ENCODE results near the gene YDJC.
"Not testable (repeated sequence)": the region's sequence is repeated elsewhere in the genome, so short reads cannot be mapped to it uniquely, and the experiment has no call there.

Gene YDJC

DNA sequence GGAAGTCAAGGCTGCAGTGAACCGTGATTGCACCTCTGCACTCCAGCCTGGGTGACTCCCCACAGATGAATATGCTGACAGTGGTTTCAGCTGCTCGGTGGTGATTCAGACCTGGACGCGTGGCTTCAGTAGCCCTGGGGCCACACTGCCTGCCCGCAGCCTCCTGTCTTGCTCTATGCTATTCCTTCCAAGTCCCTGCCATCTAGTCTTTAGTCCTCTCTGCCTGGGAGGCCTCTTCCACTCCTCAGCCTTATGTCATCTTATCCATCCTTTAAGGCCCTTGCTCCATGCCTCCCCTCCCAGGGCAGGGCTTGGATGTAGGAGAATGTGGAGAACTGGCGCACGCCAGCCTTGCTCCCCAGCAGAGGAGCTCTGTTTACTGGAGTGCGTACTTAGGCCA, 23.0 kb downstream of the YDJC start:
- no peak for DNase-seq (ENCODE audit: low spot score)

DNA sequence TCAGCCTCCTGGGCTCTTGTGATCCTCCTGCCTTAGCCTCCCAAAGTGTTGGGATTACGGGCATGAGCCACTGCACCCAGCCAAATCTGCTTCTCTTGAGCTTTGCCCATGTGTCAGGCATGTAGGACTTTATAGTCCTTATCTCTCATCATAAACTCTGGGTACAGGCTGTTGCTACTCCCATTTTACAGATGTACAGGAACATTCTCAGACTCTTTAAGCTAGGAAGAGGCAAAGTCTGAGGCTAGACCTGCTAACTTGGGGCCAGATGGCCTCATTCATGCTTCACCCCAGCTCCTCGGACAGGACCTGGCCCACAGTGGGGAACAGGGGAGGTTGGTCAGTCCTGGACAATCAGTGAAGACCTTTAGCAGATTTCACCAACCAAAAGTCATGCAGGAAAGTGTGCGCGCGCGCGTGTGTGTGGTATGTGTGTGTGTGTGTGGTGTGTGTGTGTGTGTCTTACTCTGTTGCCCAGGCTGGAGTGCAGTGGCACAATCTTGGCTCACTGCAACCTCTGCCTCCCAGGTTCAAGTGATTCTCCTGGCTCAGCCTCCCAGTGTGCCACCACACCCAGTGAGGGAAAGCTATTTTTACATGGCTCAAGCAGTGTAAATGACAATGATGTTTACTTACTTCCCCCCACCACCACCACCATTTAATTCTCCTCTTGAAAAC, 23.8 kb downstream of the YDJC start:
- no peak for DNase-seq (ENCODE audit: low spot score)

DNA sequence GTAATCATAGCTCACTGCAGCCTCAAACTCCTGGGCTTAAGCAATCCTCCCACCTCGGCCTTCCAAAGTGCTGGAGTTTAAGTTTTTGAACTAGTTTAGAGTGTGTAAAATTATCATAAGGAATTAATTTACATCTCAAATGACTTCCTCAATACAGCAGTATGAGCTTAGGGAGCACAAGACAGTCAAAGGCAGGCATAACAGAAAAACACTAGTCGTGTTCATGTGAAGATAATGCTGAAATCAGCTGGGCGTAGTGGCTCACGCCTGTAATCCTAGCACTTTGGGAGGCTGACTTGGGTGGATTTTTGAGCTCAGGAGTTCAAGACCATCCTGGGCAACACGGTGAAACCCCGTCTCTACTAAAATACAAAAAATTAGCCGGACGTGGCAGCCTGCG, 25.8 kb downstream of the YDJC start:
- no peak for DNase-seq (ENCODE audit: low spot score)

DNA sequence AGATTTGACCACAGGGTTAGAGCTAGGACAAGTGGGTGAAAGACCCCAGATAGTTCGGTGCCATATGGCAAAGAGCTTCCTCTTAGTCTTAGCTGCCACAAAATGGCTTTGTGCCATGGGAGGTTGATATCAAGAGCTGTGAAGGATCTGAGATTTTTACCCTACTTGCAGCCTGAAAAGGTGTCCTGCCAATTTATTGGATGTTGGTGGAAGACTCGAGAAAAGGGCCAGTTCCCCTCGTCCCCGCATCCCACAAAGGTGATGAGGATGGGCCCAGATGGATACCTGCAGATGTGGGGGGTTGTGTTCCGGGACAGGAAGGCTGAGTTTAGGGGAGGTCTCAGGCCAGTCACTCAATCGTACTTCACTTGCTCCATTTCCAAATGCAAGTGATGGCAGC, 27.2 kb downstream of the YDJC start:
- no peak for DNase-seq (ENCODE audit: low spot score)

DNA sequence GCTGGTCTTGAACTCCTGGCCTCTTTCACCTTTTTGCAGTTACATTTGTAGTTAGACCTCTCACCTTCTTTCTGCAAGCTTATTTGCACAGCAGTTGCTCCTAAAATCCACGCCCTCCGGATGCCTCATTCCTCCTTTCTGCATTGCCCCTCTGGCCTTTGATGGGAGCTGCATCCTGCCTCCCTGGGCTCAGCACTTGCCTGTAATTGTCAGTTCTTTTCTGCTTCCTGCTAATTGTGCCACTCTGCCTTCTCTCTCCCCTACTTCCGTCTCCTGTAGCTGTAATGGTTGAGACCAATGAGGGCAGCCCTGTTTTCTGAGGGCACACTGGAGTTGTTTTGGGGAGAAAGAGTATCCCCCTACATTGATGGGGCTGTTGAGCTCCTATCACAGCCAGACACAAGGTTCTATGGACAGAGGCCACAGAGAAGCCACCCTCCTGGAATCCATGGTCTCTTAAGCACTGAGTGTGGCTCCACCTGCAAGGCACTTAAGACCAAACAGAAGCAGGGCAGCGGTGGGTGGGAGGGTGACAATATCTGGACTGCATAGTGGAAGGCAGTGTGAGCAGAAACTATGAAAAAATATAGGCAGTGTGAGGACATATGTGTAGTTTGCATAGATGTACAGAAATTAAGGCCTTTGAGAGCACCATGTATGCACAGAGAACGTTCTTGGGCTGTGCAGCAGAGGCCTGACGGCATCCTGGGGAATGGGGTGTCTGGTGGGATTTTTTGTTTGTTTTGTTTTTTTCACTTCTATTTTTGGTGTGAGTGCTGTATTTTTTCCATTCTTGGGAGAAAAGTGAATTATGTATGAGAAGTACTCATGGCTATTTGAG, 30.5 kb downstream of the YDJC start:
- no peak for DNase-seq (ENCODE audit: low spot score)

DNA sequence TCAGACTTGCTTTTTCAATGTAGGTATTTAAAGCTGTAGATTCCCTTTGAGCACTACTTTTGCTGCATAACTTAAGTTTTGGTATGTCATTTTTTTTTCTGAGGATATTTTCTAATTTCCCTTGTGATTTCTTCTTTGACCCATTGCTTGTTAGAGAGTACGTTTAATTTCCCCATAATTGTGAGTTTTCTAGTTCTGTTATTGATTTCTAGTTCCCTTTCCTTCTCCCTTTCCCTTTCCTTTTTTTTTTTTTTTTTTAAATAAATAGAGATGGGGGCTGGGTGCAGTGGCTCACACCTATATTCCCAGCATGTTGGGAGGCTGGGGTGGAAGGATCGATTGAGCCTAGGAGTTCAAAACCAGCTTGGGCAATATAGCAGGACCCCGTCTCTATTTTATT, 31.5 kb downstream of the YDJC start:
- DNase-seq (ENCODE audit: low spot score) = no peak

DNA sequence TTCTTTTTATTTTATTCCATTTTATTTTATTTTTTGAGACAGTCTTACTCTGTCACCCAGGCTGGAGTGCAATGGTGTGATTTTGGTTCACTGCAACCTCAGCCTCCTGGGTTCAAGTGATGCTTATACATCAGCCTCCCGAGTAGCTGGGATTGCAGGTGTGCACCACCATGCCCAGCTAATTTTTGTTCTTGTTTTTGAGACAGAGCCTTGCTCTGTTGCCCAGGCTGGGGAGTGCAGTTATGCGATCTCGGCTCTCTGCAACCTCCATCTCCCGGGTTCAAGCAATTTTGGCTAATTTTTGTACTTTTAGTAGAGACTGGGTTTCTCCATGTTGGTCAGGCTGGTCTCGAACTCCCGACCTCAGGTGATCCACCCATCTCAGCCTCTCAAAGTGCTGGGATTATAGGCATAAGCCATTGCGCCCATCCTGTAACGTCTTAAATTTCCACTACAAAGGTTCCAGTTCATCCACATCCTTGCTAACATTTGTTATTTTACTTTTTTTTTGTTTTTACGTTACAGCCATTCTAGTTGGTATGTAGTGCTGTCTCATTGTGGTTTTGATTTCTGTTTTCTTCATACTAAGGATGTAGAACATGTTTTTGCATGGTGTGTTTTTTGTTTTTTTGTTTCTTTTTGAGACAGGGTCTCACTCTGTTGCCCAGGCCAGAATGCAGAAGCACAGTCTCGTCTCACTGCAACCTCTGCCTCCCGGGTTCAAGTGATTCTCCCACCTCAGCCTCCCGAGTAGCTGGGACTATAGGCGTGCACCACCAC, 33.3 kb downstream of the YDJC start:
- not testable (repeated sequence) for DNase-seq (ENCODE audit: low spot score)

DNA sequence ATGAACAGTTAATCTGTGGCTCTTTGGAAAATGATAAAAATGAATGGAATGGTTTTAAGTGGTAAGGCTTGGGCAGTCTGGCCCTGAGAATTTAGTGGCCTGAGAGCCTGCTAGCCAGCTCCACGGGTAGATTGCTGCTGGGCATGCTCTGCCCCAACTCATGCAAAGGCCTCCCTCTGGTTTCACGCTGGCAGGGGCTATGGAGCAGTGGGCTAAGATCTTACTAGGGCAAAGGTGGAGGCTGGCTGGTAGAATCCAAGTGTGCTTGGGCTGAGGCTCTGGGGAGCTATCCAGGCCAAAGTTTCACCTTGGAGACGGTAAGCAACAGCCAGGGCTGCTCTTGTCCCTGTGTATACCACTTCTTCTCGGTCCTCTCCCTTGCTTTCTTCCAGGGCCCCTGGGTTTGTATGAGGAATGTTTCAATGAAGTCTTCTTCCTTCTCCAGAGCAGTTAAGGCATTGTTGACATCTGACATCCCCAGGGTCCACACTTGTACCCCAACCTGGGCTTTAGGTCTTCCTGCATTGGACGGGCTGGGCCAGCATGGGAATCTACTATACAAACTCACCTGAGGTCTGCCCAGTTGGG, 34.9 kb downstream of the YDJC start:
- no peak for DNase-seq (ENCODE audit: low spot score)

DNA sequence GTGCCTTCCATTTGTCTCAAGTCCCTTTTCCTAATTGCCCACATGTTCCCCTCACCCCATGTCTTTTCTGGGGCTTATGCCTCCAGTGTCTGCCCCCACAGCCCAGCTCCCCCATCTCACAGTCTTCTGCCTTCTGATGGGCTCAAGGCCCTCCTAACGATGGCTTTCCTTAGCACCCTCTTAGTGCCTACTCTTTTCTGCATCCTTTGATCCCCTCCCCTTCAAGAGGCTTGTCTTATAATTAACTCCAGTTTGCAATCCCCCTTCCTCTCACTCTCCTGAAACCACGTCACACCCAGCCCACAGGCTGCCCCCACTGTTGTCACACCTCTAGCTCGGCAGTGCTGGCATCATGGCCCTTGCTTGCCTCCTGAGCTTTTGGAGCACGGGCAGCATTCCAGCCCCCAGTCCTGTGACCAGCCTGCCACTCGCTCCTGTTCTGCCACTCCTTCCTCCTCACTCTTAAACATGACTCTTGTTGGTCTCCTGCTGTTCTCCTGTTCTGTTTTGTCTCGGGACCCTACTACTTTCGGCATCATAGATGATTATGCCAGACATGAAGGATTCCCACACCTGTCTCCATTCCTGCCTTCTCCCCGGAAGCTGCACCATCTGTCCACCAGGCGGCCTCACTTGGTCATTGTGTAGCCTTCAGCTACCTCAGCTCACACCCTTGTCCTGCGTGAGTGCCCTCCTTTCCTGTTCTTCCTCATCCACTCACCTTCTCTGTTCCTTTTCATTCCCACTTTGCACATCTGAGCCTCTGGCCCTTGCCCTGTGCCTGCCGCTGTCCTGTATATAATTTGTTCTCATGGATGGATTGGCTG, 36.2 kb downstream of the YDJC start:
- no peak for DNase-seq (ENCODE audit: low spot score)

DNA sequence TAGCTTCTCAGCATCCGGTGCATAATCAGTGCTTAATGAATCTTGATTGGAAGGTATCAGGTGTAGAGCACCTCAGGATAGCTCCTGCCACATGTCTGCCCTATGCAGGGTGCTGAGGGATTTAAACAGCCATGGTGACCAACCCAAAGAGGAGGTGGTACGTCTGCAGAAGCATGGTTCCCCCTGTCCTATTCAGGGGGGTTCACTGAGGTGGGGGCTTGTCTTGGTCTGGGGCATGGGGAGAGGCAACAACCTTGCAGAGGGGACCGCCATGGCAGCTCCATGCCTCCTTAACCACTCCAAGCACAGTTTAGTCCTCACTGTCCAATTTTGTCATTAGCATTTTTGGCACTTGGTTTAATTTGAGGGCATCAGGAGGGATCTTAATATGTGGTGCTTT, 37.4 kb downstream of the YDJC start:
- no peak for DNase-seq (ENCODE audit: low spot score)

DNA sequence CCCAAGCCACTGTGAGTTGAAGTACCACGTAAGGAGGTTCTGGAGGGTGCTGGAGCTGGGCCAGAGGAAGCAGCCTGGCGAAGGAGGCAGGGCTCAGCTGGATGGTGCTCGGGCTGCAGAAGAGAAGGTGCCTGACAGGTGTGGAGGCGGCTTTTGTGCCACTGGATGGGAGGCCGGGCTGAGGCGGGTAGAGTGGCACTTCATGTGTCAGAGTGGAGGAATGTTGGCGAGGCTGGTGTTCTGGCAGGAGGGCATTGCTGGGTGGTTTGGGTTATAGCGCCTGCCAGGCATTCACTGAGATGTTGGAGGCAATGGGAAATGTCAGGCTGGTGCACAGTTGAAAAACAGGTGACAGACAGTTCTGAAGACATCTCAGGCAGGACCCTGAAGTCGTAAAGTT, 38.1 kb downstream of the YDJC start:
- DNase-seq (ENCODE audit: low spot score) = no peak

DNA sequence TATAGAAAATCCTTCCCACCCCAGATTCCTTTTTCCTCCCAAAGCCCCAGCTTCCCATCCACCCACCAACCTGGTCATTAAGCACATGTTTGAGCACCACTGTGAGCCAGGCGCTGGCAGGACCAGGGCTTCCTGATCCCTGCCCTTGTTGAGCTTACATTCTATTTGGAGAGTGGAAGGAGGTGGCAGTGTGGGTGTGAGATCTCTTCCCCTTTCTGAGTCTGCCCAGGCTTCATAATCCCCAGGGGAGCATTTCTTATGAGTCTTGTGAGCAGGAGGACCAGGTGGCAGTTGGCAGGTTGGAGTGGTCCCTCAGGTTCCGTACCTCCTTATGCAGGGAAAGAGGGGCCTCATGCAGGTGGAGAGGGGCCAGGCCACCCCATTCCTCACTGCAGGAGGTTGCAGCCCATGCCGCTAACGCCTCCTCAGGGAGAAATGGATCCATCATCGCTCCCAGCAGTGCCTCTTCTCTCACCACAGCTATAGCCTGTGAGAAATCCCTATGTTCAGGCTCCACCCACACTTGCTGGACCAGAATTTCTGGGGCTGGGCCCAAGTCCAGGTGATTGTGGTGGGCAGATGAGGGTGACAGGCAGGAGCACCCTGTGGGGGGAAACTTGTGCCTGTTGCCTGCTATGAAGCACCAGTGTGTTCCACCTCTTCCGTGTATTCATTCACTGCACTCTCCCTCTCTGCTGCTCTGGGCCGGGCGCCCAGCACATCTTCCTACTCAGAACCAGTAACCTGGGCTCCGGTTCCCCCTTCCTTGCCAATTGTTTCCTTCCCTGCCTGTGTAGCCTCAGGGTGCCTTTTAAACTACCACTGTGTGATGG, 38.8 kb downstream of the YDJC start:
- no peak for DNase-seq (ENCODE audit: low spot score)

DNA sequence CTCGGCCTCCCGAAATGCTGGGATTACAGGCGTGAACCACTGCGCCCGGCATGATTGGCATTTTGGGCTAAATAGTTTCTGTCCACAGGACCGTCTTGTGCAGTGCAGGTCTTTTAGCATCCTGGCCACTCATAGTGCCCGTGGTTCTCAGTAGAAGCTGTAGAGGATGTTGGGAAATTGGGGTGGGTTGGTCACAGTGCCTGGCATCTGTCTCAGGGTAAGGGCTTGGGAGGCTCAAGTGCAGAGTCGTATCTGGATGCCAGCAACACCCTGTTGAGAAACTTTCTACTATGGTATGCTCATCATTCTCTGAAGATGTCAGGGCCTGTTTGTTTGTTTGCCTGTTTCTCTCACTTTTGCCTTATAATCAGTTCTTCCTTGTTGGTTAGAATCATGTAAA, 40.4 kb downstream of the YDJC start:
- DNase-seq (ENCODE audit: low spot score) = no peak

DNA sequence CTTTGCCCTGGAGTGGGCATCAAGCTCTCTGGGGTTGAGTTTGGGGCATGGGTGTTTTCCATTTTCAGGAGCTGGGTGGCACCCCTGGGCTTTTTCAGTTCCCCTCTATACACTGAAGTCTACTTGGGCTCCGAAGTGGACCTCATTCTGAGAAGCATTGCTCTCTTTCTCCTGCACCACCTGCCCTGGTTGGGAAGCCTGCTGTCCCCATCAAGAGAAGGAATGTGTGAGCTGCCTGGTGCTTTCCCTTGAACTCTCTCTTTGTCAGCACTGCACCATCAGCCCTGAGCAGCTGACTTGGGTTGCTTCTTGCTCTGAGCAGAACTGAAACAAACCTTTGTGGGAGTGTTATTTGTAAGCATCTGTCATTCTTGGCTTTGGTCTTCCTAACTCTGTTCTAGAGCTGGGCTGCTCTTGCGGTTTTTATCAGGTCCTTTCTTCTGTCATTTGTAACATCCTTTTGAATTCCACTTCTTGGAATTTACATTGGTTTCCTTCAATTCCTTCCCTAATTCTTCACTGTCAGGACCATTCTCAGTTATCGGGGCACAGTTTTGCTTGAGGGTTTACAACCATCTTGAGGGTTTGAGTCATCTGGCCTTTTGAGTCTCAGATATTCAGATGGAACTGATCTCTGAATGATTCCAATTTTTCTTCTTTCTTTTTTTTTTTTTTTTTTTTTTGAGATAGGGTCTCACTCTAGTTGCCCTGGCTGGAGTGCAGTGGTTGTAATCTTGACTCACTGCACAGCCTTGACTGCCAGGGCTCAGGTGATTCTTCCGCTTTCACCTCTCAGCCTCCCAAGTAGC, 41.8 kb downstream of the YDJC start:
- no peak for DNase-seq (ENCODE audit: low spot score)

DNA sequence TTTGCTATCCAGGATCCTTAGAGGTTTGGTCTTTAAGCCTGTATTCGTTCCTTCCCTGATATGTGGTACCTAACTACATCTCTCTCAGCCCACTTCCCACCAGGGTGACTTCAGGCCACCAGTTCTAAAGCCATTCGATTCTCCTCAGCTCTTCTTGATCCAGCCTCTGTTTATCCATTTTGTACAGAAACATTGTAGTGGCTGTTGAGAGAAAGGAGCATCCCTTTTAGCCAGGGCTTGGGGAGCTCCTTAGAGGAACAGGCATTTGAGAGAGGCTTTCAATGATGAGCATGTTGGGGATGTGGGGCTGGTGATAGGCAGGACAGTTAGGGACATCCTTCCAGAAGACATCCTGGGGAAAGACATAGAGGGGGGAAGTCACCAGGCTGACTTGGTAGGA, 44.4 kb downstream of the YDJC start:
- no peak for DNase-seq (ENCODE audit: low spot score)

DNA sequence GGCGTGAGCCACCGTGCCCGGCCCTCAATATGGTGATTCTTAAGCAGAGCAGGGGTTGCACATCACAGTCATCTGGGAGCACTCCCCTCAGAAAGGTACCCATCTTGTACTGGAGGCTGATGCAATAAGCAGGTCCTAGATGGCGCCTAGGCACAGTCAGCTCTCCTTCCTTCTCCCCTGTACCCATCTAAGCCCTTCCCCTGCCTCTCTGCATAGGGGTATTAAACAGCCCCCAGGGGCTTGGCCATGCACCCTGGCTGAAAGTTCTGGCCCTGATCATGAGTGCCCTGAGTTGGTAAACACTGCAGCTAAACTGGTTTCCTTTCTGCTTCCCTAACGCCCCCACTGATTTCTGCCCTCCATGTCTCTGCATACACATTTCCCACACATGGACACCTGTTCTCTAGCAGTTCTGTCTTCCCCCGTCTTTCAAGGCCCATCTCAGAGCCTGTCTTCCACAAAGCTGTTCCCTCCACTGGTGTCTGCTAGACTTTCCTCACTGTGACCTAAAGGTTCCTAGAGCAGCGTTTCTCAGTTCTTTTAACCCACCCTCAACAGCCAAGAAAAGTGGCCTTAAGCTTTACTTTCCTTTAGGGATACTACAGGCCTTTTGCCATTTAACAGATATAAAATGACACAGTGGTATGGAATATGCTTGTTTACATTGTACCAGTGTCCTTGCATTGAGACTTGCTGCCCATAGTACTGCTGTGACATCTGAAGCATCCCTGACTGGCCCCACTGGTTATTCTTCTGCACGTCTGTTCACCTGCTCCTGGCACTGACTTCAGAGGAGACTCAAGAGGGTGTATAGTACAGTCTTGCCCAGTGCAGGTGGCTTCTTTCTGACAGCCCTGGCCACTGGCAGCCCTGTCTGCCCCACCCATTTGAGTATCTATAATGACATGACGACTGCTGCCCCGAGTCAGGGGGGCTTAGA, 46.8 kb downstream of the YDJC start:
- no peak for DNase-seq (ENCODE audit: low spot score)

DNA sequence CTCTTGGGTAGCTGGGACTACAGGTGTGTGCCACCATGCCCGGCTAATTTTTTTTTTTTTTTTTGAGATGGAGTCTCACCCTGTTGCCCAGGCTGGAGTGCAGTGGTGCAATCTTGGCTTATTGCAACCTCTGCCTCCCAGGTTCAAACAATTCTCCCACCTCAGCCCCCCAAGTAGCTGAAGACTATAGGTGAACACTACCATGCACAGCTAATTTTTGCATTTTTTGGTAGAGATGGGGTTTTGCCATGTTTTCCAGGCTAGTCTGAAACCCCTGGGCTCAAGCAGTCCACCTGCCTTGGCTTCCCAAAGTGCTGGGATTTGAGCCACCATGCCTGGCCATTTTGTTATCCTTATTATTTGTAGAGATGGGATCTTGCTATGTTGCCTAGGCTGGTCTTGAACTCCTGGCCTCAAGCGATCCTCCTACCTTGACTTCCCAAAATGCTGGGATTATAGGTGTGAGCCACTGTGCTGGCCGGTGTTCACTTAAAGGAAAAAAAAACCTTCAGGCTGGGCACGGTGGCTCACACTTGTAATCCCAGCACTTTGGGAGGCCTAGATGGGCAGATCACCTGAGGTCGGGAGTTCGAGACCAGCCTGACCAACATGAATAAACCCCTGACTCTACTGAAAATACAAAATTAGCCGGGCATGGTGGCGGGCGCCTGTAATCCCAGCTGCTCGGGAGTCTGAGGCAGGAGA, 48.7 kb downstream of the YDJC start:
- not testable (repeated sequence) for DNase-seq (ENCODE audit: low spot score)

DNA sequence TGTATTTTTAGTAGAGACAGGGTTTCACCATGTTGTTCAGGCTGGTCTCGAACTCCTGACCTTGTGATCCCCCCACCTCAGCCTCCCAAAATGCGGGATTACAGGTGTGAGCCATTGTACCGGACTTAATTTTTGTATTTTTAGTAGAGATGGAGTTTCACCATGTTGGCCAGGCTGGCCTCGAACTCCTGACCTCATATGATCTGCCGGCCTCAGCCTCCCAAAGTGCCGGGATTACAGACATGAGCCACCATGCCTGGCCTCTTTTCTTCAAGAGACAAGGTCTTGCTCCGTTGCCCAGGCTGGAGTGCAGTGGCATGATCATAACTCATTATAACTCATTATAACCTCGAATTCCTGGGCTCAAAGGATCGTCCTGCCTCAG, 49.2 kb downstream of the YDJC start:
- DNase-seq (ENCODE audit: low spot score) = not testable (repeated sequence)

Measured in kidney capillary endothelial cell (primary cell).